H1 (cell line): ENCODE results near the gene PIGH.

Source experiments
- EGR1 ChIP-seq: IDR thresholded peaks from 2 replicates; pipeline ENCODE4 v1.6.1; 2011; ENCODE audit warnings: low read depth, low read length, borderline replicate concordance
- EZH2 ChIP-seq: fragments of 200-600 bp; sonication (generic); IDR thresholded peaks from 2 replicates; pipeline ENCODE4 v1.7.1; 2012; ENCODE audit warnings: low read depth, mild to moderate bottlenecking, moderate library complexity, low read length, inconsistent platforms; ENCODE audit not compliant: severe bottlenecking
- JUN ChIP-seq: IDR thresholded peaks from 2 replicates; pipeline ENCODE4 v1.6.1; 2011; ENCODE audit warnings: low read depth, mild to moderate bottlenecking, improper control_type of control experiment, low read length
- POLR2A ChIP-seq, 2 experiments: IDR thresholded peaks; 1 replicate in 1 of 2; 2 replicates in 1 of 2; pipeline ENCODE4 v1.6.1; 2011; ENCODE audit warnings: low read depth in 2 of 2, low read length in 2 of 2, mild to moderate bottlenecking in 2 of 2; ENCODE audit errors: control extremely low read depth in 1 of 2
- POLR2AphosphoS5 ChIP-seq: IDR thresholded peaks from 2 replicates; pipeline ENCODE4 v1.6.1; 2011; ENCODE audit warnings: low read depth, low read length
- SP1 ChIP-seq: IDR thresholded peaks from 2 replicates; pipeline ENCODE4 v1.6.1; 2011; ENCODE audit warnings: low read depth, low read length
- SRF ChIP-seq: IDR thresholded peaks from 2 replicates; pipeline ENCODE4 v1.6.1; 2011; ENCODE audit warnings: mild to moderate bottlenecking, low read depth, low read length, moderate library complexity
- SUZ12 ChIP-seq: fragments of 200-600 bp; sonication (generic); IDR thresholded peaks from 2 replicates; pipeline ENCODE4 v1.6.1; 2012; ENCODE audit warnings: mild to moderate bottlenecking, inconsistent platforms, low read length, moderate library complexity, mixed read lengths
- TF ChIP-seq, protein P1 (sequence below): fragments of 300-600 bp; sonication (generic); IDR thresholded peaks from 2 replicates; pipeline ENCODE4 v1.7.1; 2012; ENCODE audit warnings: low read length, moderate library complexity, mild to moderate bottlenecking, inconsistent platforms; ENCODE audit not compliant: insufficient replicate concordance
- TF ChIP-seq, protein P2 (sequence below), 3 experiments: IDR thresholded peaks; 1 replicate in 2 of 3; 2 replicates in 1 of 3; pipeline versions ENCODE4 v1.5.1 to v1.6.1; 2011; ENCODE audit warnings: low read length in 3 of 3, mild to moderate bottlenecking in 3 of 3, inconsistent platforms in 2 of 3, low read depth in 1 of 3, moderate library complexity in 1 of 3; ENCODE audit not compliant: insufficient read depth in 1 of 3; ENCODE audit errors: control extremely low read depth in 1 of 3

GRCh38 chr14:67551940-67552339, 48.1 kb downstream of the PIGH start:
- TF ChIP-seq SRF (no peak), EZH2 (no peak), EGR1 (no peak), POLR2AphosphoS5 (no peak), SP1 (no peak), JUN (no peak), SUZ12 (no peak), POLR2A (IDR thresholded peaks at IDR 0.05; ENCODE audit: control extremely low read depth in 1 of 2, low read depth in 2 of 2, low read length in 2 of 2) (no peak)
- TF ChIP-seq, protein P1, sequence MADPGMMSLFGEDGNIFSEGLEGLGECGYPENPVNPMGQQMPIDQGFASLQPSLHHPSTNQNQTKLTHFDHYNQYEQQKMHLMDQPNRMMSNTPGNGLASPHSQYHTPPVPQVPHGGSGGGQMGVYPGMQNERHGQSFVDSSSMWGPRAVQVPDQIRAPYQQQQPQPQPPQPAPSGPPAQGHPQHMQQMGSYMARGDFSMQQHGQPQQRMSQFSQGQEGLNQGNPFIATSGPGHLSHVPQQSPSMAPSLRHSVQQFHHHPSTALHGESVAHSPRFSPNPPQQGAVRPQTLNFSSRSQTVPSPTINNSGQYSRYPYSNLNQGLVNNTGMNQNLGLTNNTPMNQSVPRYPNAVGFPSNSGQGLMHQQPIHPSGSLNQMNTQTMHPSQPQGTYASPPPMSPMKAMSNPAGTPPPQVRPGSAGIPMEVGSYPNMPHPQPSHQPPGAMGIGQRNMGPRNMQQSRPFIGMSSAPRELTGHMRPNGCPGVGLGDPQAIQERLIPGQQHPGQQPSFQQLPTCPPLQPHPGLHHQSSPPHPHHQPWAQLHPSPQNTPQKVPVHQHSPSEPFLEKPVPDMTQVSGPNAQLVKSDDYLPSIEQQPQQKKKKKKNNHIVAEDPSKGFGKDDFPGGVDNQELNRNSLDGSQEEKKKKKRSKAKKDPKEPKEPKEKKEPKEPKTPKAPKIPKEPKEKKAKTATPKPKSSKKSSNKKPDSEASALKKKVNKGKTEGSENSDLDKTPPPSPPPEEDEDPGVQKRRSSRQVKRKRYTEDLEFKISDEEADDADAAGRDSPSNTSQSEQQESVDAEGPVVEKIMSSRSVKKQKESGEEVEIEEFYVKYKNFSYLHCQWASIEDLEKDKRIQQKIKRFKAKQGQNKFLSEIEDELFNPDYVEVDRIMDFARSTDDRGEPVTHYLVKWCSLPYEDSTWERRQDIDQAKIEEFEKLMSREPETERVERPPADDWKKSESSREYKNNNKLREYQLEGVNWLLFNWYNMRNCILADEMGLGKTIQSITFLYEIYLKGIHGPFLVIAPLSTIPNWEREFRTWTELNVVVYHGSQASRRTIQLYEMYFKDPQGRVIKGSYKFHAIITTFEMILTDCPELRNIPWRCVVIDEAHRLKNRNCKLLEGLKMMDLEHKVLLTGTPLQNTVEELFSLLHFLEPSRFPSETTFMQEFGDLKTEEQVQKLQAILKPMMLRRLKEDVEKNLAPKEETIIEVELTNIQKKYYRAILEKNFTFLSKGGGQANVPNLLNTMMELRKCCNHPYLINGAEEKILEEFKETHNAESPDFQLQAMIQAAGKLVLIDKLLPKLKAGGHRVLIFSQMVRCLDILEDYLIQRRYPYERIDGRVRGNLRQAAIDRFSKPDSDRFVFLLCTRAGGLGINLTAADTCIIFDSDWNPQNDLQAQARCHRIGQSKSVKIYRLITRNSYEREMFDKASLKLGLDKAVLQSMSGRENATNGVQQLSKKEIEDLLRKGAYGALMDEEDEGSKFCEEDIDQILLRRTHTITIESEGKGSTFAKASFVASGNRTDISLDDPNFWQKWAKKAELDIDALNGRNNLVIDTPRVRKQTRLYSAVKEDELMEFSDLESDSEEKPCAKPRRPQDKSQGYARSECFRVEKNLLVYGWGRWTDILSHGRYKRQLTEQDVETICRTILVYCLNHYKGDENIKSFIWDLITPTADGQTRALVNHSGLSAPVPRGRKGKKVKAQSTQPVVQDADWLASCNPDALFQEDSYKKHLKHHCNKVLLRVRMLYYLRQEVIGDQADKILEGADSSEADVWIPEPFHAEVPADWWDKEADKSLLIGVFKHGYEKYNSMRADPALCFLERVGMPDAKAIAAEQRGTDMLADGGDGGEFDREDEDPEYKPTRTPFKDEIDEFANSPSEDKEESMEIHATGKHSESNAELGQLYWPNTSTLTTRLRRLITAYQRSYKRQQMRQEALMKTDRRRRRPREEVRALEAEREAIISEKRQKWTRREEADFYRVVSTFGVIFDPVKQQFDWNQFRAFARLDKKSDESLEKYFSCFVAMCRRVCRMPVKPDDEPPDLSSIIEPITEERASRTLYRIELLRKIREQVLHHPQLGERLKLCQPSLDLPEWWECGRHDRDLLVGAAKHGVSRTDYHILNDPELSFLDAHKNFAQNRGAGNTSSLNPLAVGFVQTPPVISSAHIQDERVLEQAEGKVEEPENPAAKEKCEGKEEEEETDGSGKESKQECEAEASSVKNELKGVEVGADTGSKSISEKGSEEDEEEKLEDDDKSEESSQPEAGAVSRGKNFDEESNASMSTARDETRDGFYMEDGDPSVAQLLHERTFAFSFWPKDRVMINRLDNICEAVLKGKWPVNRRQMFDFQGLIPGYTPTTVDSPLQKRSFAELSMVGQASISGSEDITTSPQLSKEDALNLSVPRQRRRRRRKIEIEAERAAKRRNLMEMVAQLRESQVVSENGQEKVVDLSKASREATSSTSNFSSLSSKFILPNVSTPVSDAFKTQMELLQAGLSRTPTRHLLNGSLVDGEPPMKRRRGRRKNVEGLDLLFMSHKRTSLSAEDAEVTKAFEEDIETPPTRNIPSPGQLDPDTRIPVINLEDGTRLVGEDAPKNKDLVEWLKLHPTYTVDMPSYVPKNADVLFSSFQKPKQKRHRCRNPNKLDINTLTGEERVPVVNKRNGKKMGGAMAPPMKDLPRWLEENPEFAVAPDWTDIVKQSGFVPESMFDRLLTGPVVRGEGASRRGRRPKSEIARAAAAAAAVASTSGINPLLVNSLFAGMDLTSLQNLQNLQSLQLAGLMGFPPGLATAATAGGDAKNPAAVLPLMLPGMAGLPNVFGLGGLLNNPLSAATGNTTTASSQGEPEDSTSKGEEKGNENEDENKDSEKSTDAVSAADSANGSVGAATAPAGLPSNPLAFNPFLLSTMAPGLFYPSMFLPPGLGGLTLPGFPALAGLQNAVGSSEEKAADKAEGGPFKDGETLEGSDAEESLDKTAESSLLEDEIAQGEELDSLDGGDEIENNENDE: no peak
- TF ChIP-seq, protein P2, sequence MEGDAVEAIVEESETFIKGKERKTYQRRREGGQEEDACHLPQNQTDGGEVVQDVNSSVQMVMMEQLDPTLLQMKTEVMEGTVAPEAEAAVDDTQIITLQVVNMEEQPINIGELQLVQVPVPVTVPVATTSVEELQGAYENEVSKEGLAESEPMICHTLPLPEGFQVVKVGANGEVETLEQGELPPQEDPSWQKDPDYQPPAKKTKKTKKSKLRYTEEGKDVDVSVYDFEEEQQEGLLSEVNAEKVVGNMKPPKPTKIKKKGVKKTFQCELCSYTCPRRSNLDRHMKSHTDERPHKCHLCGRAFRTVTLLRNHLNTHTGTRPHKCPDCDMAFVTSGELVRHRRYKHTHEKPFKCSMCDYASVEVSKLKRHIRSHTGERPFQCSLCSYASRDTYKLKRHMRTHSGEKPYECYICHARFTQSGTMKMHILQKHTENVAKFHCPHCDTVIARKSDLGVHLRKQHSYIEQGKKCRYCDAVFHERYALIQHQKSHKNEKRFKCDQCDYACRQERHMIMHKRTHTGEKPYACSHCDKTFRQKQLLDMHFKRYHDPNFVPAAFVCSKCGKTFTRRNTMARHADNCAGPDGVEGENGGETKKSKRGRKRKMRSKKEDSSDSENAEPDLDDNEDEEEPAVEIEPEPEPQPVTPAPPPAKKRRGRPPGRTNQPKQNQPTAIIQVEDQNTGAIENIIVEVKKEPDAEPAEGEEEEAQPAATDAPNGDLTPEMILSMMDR (IDR thresholded peaks at IDR 0.05; ENCODE audit: control extremely low read depth in 1 of 3, insufficient read depth in 1 of 3, low read depth in 1 of 3, low read length in 3 of 3): no peak
